Ovary (tissue), 3 donors: ENCODE measurements around the gene FUT3.

Experiments
- POLR2A ChIP-seq: fragments of 450-650 bp; IDR thresholded peaks from one replicate; pipeline ENCODE4 v1.6.1; 2017; ENCODE audit warnings: antibody characterized with exemption, mild to moderate bottlenecking, moderate library complexity
- TF ChIP-seq, protein P1 (sequence below), 3 donors: fragments of 450-650 bp in 2 of 3; fragments of 200-600 bp in 1 of 3; IDR thresholded peaks; one replicate each; pipeline versions ENCODE4 v1.5.1 to v1.8.0; 2016 to 2022; ENCODE audit warnings: antibody characterized with exemption in 3 of 3, mild to moderate bottlenecking in 1 of 3
- donor health status: DM: no; HTN: no; CAD: no.

DNA sequence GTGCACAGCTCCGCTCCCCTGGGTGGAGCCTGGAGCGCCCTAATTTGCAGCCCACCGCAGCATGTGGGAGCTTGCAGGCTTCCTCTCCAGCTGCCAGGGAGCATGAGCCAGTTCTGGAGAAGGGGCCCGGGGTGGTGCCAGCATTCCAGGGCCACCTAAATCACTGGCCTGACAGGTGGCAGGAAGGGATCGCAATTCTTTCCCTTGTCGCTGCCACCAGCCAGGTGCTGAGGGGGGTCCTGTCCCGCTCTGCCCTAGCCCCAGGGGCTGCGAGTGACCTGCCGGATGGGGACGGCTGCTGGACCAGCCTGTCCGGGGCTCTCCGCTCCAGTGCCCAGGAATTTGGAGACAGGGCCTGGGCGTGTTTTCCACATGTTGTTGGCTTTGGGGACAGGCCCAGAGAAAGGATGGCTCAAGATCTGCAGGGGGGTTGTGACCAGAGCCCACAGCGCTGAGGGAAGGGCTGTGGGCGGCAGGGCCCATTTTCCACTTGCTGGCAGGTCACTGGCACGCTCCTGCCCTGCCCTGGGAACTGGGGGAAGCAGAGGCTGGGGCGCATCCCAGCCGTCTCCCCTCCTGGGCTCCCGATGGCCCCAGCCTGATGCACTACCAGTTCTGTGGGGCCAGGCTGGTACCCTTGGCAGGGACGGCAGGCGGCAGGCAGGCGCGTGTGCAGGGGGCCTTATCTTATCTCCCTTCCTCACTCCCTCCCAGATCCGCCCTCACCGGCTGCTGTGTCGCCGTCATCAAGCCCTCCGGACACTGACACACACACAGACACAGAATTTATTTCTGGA, 42.9 kb upstream of the FUT3 start:
- TF ChIP-seq, protein P1, sequence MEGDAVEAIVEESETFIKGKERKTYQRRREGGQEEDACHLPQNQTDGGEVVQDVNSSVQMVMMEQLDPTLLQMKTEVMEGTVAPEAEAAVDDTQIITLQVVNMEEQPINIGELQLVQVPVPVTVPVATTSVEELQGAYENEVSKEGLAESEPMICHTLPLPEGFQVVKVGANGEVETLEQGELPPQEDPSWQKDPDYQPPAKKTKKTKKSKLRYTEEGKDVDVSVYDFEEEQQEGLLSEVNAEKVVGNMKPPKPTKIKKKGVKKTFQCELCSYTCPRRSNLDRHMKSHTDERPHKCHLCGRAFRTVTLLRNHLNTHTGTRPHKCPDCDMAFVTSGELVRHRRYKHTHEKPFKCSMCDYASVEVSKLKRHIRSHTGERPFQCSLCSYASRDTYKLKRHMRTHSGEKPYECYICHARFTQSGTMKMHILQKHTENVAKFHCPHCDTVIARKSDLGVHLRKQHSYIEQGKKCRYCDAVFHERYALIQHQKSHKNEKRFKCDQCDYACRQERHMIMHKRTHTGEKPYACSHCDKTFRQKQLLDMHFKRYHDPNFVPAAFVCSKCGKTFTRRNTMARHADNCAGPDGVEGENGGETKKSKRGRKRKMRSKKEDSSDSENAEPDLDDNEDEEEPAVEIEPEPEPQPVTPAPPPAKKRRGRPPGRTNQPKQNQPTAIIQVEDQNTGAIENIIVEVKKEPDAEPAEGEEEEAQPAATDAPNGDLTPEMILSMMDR (IDR thresholded peaks at IDR 0.05), result no peak
- no peak for TF ChIP-seq POLR2A
